OCI-LY7 (cell line): ENCODE measurements around the gene FIGNL2. TPM values are rescaled to one million over a fixed set of nuclear protein-coding genes. Genes with fewer than 3 reads are reported as not detected.

Source experiments
- BruUV-seq: library from RNA; stranded (reverse); fragments of 400-500 nt; replicated peaks from 2 replicates; lab custom pipeline; 2021; lab: Mats Ljungman, UMichigan
- CTCF ChIA-PET: fragments of 300-600 bp; sonication (Branson Sonifier 250); formaldehyde crosslinking; loops from one replicate; lab custom pipeline; 2022; ENCODE audit warnings: antibody characterized with exemption; ENCODE audit not compliant: unreplicated experiment; lab: Charles Lee
- POLR2A ChIA-PET: fragments of 300-600 bp; sonication (Branson Sonifier 250); formaldehyde crosslinking; loops from one replicate; lab custom pipeline; 2022; ENCODE audit warnings: antibody characterized with exemption; lab: Charles Lee
- DNase-seq: peaks from one replicate; pipeline ENCODE4 v3.0.0-alpha.2; 2015; ENCODE audit warnings: low spot score
- H2AFZ ChIP-seq: fragments of 200-600 bp; sonication (generic), shearing (Covaris generic); 2 replicates; pipeline ENCODE4 v1.6.1; 2014; ENCODE audit warnings: mild to moderate bottlenecking, antibody characterized with exemption, low read length, moderate library complexity
- H3K27ac ChIP-seq: fragments of 200-600 bp; sonication (generic); 2 replicates; pipeline ENCODE4 v1.5.1; 2014; ENCODE audit warnings: mixed run types, low read depth, mild to moderate bottlenecking, moderate library complexity, low read length, inconsistent platforms; ENCODE audit not compliant: poor library complexity, severe bottlenecking
- H3K36me3 ChIP-seq: fragments of 200-600 bp; sonication (generic); 2 replicates; pipeline ENCODE4 v1.6.1; 2014; ENCODE audit warnings: mild to moderate bottlenecking, antibody characterized with exemption, low read length, moderate library complexity, mixed read lengths; ENCODE audit not compliant: insufficient read depth
- H3K4me1 ChIP-seq: fragments of 200-600 bp; sonication (generic); 2 replicates; pipeline ENCODE4 v1.5.1; 2014; ENCODE audit warnings: mild to moderate bottlenecking, low read length; ENCODE audit not compliant: insufficient read depth, poor library complexity, severe bottlenecking
- H3K4me2 ChIP-seq: fragments of 200-600 bp; sonication (generic); 2 replicates; pipeline ENCODE4 v1.6.1; 2014; ENCODE audit warnings: mild to moderate bottlenecking, low read length
- H3K4me3 ChIP-seq: fragments of 200-600 bp; sonication (generic); 2 replicates; pipeline ENCODE4 v1.5.1; 2014; ENCODE audit warnings: mild to moderate bottlenecking, low read depth, low read length; ENCODE audit not compliant: poor library complexity, severe bottlenecking
- H3K79me2 ChIP-seq: fragments of 200-600 bp; sonication (generic); 2 replicates; pipeline ENCODE4 v1.6.1; 2016; ENCODE audit warnings: low read depth, mild to moderate bottlenecking, low read length, moderate library complexity, mixed read lengths; ENCODE audit not compliant: insufficient read depth
- H3K9me2 ChIP-seq: fragments of 200-600 bp; sonication (generic); 2 replicates; pipeline ENCODE4 v1.6.1; 2016; ENCODE audit warnings: mild to moderate bottlenecking, low read length, mixed read lengths; ENCODE audit not compliant: insufficient read depth
- H3K9me3 ChIP-seq: fragments of 200-600 bp; sonication (generic); 2 replicates; pipeline ENCODE4 v1.6.1; 2014; ENCODE audit warnings: mild to moderate bottlenecking, mixed run types, low read length, mixed read lengths
- H4K20me1 ChIP-seq: fragments of 200-600 bp; sonication (generic); 2 replicates; pipeline ENCODE4 v1.6.1; 2014; ENCODE audit warnings: mild to moderate bottlenecking, antibody characterized with exemption, low read length, moderate library complexity, mixed read lengths; ENCODE audit not compliant: insufficient read depth
- EZH2phosphoT487 ChIP-seq: fragments of 200-600 bp; sonication (generic); IDR thresholded peaks from 2 replicates; pipeline ENCODE4 v1.6.1; 2018; ENCODE audit warnings: low read depth, borderline replicate concordance, mild to moderate bottlenecking, mixed run types, antibody characterized with exemption, low read length, moderate library complexity, mixed read lengths
- intact Hi-C: fragments of 100-400 bp; cut with micrococcal nuclease; formaldehyde crosslinking; loops from one replicate; pipeline ENCODE4 v1.10.0; 2022; ENCODE audit not compliant: unreplicated experiment
- total RNA-seq, 2 experiments: library from RNA; depleted of rRNA in 1 of 2; stranded (reverse); fragments of >200 nt in 1 of 2; shearing (Covaris generic) in 1 of 2; gene quantifications; 2 replicates each; pipeline ENCODE4 v1.2.3, GENCODE V29; 2014 to 2022
- TF ChIP-seq, protein P1 (sequence below): fragments of 200-600 bp; sonication (generic); conservative IDR thresholded peaks from 2 replicates; pipeline ENCODE4 v1.5.1; 2014; ENCODE audit warnings: mild to moderate bottlenecking, antibody characterized with exemption, low read length, moderate library complexity, mixed read lengths

Gene FIGNL2
- total RNA-seq, 2 experiments from 2014 or later, result not detected

DNA sequence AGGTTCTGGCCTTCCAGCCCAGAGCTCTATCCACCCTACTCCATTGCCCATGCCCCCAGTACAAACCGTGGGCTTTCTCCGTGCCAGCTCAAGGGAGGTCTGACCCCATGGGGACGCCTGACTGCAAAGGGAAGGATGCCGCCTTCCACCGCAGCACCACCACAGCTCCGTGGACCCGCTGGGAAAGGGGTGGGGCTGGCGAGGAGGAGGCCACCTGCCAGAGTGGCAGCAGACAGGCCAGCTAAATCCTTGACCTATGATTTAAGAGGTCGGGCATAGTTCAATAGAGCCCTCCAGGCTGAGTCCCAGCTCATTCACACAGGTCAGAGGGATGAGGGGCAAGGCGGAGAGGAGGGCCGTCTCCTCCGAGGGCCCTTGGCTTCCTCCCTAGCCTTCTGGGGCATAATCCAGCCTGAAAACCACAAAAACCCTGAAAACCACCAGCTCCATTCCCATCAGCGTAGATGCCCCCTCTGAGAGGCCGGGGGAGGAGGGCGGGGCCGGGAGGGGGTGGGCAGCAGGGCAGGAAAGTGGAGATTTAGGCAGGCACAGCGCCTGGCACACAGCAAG lies 14.9 kb upstream of the FIGNL2 start:
- no peak overlapping the region for H3K27ac ChIP-seq
- intact Hi-C loops, result no loop called here
- H4K20me1 ChIP-seq, result no peaks in the 10 kb centered on the region
- BruUV-seq, result no TSS peak
- no peaks in the 10 kb centered on the region for H3K79me2 ChIP-seq
- no peaks in the 10 kb centered on the region for H3K36me3 ChIP-seq
- H3K9me3 ChIP-seq, result no peaks in the 10 kb centered on the region
- TF ChIP-seq, protein P1, sequence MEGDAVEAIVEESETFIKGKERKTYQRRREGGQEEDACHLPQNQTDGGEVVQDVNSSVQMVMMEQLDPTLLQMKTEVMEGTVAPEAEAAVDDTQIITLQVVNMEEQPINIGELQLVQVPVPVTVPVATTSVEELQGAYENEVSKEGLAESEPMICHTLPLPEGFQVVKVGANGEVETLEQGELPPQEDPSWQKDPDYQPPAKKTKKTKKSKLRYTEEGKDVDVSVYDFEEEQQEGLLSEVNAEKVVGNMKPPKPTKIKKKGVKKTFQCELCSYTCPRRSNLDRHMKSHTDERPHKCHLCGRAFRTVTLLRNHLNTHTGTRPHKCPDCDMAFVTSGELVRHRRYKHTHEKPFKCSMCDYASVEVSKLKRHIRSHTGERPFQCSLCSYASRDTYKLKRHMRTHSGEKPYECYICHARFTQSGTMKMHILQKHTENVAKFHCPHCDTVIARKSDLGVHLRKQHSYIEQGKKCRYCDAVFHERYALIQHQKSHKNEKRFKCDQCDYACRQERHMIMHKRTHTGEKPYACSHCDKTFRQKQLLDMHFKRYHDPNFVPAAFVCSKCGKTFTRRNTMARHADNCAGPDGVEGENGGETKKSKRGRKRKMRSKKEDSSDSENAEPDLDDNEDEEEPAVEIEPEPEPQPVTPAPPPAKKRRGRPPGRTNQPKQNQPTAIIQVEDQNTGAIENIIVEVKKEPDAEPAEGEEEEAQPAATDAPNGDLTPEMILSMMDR, result no peak
- no peak for TF ChIP-seq EZH2phosphoT487
- peaks cover 4% of the 10 kb centered on the region for H3K4me1 ChIP-seq
- no peak overlapping the region for H3K4me2 ChIP-seq
- no peak for DNase-seq
- no peak overlapping the region for H3K4me3 ChIP-seq
- ChIA-PET POLR2A (interaction anchor here (0.6 kb wide), 1 partner anchor 713 kb away, joined by 5 read pairs; no protein-coding TSS in a partner anchor), CTCF (no interaction called here)
- no peaks in the 10 kb centered on the region for H3K9me2 ChIP-seq
- no peak overlapping the region for H2AFZ ChIP-seq

DNA sequence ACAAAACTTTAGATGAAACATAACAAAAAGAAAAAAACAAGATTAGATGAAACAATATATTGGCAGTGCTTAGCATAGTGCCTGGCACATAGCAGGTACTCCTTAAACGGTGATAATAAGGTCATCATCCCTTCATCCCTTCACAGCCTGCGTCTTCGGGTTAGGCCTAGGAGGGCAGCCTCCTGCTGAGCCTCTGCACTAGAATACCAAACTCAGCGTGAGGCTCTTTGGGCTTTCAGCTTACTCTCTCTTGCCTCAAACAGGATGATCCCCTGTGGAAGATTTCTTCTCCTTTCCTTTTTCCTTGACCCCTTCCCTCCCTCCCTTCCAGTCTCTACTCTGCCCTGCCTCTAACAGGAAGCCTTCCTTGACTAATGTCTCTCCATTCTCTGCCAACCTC lies 14.4 kb upstream of the FIGNL2 start:
- H4K20me1 ChIP-seq, result no peaks in the 10 kb centered on the region
- no peak for DNase-seq
- H3K4me3 ChIP-seq, result no peak overlapping the region
- no peak overlapping the region for H3K4me2 ChIP-seq
- H3K79me2 ChIP-seq, result no peaks in the 10 kb centered on the region
- CTCF ChIA-PET, result no interaction called here
- H3K9me2 ChIP-seq, result no peaks in the 10 kb centered on the region
- H3K9me3 ChIP-seq, result no peaks in the 10 kb centered on the region
- intact Hi-C loops, result no loop called here
- BruUV-seq, result no TSS peak
- H3K4me1 ChIP-seq, result peaks cover 4% of the 10 kb centered on the region
- TF ChIP-seq EZH2phosphoT487, result no peak
- TF ChIP-seq, protein P1, result no peak
- no peaks in the 10 kb centered on the region for H3K36me3 ChIP-seq
- no peak overlapping the region for H2AFZ ChIP-seq
- POLR2A ChIA-PET, result interaction anchor here (0.6 kb wide), 1 partner anchor 713 kb away, joined by 5 read pairs; no protein-coding TSS in a partner anchor
- no peak overlapping the region for H3K27ac ChIP-seq

DNA sequence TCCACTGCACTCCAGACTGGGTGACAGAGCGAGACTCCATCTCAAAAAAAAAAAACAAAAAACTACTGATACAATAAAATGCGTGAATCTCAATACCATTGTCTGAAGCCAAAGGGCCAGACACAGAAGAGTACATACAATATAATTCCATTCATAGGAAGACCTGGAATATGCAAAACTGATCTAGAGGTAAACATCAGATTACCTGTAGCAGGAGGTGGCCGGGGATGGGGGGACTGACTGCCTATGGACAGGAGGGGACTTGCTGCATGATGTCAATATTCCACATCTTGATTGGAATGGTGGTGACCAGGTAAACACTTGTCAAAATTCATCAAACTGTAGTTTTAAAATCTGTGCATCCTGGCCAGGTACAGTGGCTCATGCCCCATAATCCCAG lies 12.5 kb upstream of the FIGNL2 start:
- H4K20me1 ChIP-seq, result no peaks in the 10 kb centered on the region
- ChIA-PET CTCF (no interaction called here), POLR2A (no interaction called here)
- no peak overlapping the region for H3K4me2 ChIP-seq
- no peak for TF ChIP-seq EZH2phosphoT487
- no peaks in the 10 kb centered on the region for H3K79me2 ChIP-seq
- H3K9me2 ChIP-seq, result no peaks in the 10 kb centered on the region
- H3K9me3 ChIP-seq, result no peaks in the 10 kb centered on the region
- H3K4me1 ChIP-seq, result peaks cover 4% of the 10 kb centered on the region
- H3K36me3 ChIP-seq, result no peaks in the 10 kb centered on the region
- BruUV-seq, result no TSS peak
- H3K27ac ChIP-seq, result no peak overlapping the region
- H3K4me3 ChIP-seq, result no peak overlapping the region
- intact Hi-C loops, result no loop called here
- no peak for DNase-seq
- no peak overlapping the region for H2AFZ ChIP-seq
